Smooth muscle cell of the coronary artery (primary cell): ENCODE measurements around the gene TGOLN2. TPM values are rescaled to one million over a fixed set of nuclear protein-coding genes. Genes with fewer than 3 reads are reported as not detected.

ENCODE experiments used
- total RNA-seq: library from RNA; depleted of rRNA; stranded (reverse); fragments of >200 nt; gene quantifications from 2 replicates; pipeline ENCODE4 v1.2.3, GENCODE V29; 2014; ENCODE audit warnings: low replicate concordance

The TGOLN2 gene
- total RNA-seq: 41.3 and 77.9 TPM in 2 replicates

GRCh38 chr2:85327822-85328617 is at the start of gene TGOLN2:
TSS of gene TGOLN2 (minus strand) at chr2:85327989. CDS start at chr2:85327962, 27 bp downstream.

GRCh38 chr2:85354286-85355072 is 26.7 kb upstream of the TGOLN2 start, which contains the start of the genes ELMOD3 and RETSAT:
TSS of gene ELMOD3 (plus strand) at chr2:85354769. CDS start at chr2:85357199, 2,430 bp downstream.
TSS of gene RETSAT (minus strand) at chr2:85354528. CDS start at chr2:85354507, 21 bp downstream.

Other genes starting within 250 kb of the TGOLN2 start
- 1.9 and 2.0 TPM in 2 replicates for gene TCF7L1, start 194.6 kb downstream of the TGOLN2 start, total RNA-seq
- 48.9 and 62.6 TPM in 2 replicates for gene RETSAT, start 26.5 kb upstream of the TGOLN2 start, total RNA-seq
- 11.8 and 20.4 TPM in 2 replicates for gene ELMOD3, start 26.8 kb upstream of the TGOLN2 start, total RNA-seq
- 56.0 and 78.2 TPM in 2 replicates for gene CAPG, start 82.4 kb upstream of the TGOLN2 start, total RNA-seq
- gene SH2D6, start 90.7 kb upstream of the TGOLN2 start, total RNA-seq: 0.23 TPM in 1 of 2 replicates, not detected in the other
- 63.5 and 121 TPM in 2 replicates for gene MAT2A, start 211.2 kb upstream of the TGOLN2 start, total RNA-seq
- 44.0 and 48.0 TPM in 2 replicates for gene GGCX, start 233.5 kb upstream of the TGOLN2 start, total RNA-seq
- 4.0 and 5.2 TPM in 2 replicates for gene VAMP8, start 249.6 kb upstream of the TGOLN2 start, total RNA-seq